HEK293T (cell line): ENCODE measurements around the gene ELP5.

ENCODE experiments used
- CTCF ChIA-PET: fragments of 350-600 bp; formaldehyde crosslinking; extraction: SDS; loops from one replicate; lab custom pipeline; 2021; ENCODE audit warnings: antibody characterized with exemption, inconsistent platforms; lab: Yijun Ruan, JAX
- POLR2A ChIA-PET: fragments of 350-600 bp; formaldehyde crosslinking; extraction: SDS; loops from one replicate; lab custom pipeline; 2020; ENCODE audit warnings: antibody characterized with exemption, inconsistent platforms; lab: Yijun Ruan, JAX
- DNase-seq: peaks from one replicate; pipeline ENCODE4 v3.0.0; 2012; ENCODE audit warnings: mixed read lengths; ENCODE audit errors: extremely low spot score
- ARNT ChIP-seq: fragments of 450-650 bp; IDR thresholded peaks from 2 replicates; pipeline ENCODE4 v1.6.1; 2017; ENCODE audit warnings: mild to moderate bottlenecking
- BHLHE40 ChIP-seq: fragments of 450-650 bp; IDR thresholded peaks from 2 replicates; pipeline ENCODE4 v1.6.1; 2016; ENCODE audit warnings: mild to moderate bottlenecking, moderate library complexity, borderline replicate concordance
- CTBP1 ChIP-seq: fragments of 450-650 bp; IDR thresholded peaks from 2 replicates; pipeline ENCODE4 v1.6.1; 2016; ENCODE audit warnings: borderline replicate concordance
- ELF4 ChIP-seq: fragments of 450-650 bp; IDR thresholded peaks from 2 replicates; pipeline ENCODE4 v1.6.1; 2017; ENCODE audit warnings: antibody characterized with exemption
- FOXA1 ChIP-seq: fragments of 450-650 bp; IDR thresholded peaks from 2 replicates; pipeline ENCODE4 v1.6.1; 2016; ENCODE audit warnings: mild to moderate bottlenecking
- FOXK2 ChIP-seq: fragments of 450-650 bp; IDR thresholded peaks from 2 replicates; pipeline ENCODE4 v1.6.1; 2016; ENCODE audit warnings: mild to moderate bottlenecking
- FOXM1 ChIP-seq: fragments of 450-650 bp; IDR thresholded peaks from 2 replicates; pipeline ENCODE4 v1.6.1; 2017; ENCODE audit warnings: mild to moderate bottlenecking, borderline replicate concordance
- HDGF ChIP-seq: fragments of 450-650 bp; IDR thresholded peaks from 2 replicates; pipeline ENCODE4 v1.6.1; 2017; ENCODE audit warnings: antibody characterized with exemption, borderline replicate concordance
- L3MBTL2 ChIP-seq: fragments of 450-650 bp; conservative IDR thresholded peaks from 2 replicates; pipeline ENCODE4 v1.6.1; 2016; ENCODE audit warnings: mild to moderate bottlenecking
- LEF1 ChIP-seq: fragments of 450-650 bp; IDR thresholded peaks from 2 replicates; pipeline ENCODE4 v1.6.1; 2017; ENCODE audit warnings: mild to moderate bottlenecking, borderline replicate concordance
- NFRKB ChIP-seq: fragments of 450-650 bp; IDR thresholded peaks from 2 replicates; pipeline ENCODE4 v1.6.1; 2016; ENCODE audit warnings: mild to moderate bottlenecking, moderate library complexity
- SP1 ChIP-seq: fragments of 450-650 bp; IDR thresholded peaks from 2 replicates; pipeline ENCODE4 v1.6.1; 2017
- SUZ12 ChIP-seq: fragments of 450-650 bp; IDR thresholded peaks from 2 replicates; pipeline ENCODE4 v1.6.1; 2016; ENCODE audit warnings: mild to moderate bottlenecking
- TARDBP ChIP-seq: fragments of 450-650 bp; IDR thresholded peaks from 2 replicates; pipeline ENCODE4 v1.6.1; 2016
- ZNF384 ChIP-seq: fragments of 450-650 bp; IDR thresholded peaks from 2 replicates; pipeline ENCODE4 v1.6.1; 2016
- TF ChIP-seq, protein P1 (sequence below): fragments of 450-650 bp; IDR thresholded peaks from 2 replicates; pipeline ENCODE4 v1.6.1; 2016

The ELP5 gene

DNA sequence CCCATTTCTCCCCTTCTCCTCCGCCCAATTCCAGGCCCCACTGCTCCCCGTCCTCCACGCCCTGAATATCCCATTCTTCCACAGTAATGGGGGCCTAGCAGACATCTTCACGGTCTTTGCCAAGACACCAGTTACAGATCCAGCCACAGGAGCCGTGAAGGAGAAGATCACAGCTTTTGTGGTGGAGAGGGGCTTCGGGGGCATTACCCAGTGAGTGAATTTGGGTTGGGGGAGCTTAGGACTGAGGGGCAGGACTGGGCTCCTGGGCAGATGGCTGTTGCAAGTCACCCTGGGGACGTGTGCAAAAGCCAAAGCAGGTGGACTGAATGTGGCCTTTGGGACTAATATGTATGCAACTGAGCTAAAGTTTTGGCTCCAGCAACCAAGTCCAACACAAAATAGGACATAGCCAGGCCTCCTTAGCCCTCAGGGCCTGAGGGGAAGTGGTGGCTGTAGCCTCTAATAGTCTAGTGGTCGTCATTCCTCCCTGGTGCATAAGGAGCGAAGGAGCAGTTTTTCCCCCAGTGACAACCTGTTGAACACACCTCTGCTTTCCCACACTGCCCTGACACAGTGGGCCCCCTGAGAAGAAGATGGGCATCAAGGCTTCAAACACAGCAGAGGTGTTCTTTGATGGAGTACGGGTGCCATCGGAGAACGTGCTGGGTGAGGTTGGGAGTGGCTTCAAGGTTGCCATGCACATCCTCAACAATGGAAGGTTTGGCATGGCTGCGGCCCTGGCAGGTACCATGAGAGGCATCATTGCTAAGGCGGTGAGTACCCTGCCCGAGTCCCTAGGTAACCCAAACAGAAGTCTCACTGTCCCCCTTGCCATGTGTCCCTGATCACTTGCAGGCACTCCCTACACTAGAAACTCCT is 29.7 kb upstream of the ELP5 start:
- no peak for DNase-seq
- POLR2A ChIA-PET, result interaction anchor here (0.8 to 9.3 kb wide), 4 partner anchors 11 to 176 kb away, joined by 3 to 166 read pairs (median 8); partner anchors contain the start of genes DVL2, GABARAP and PHF23
- CTCF ChIA-PET, result interaction anchor here (0.6 to 1.1 kb wide), 2 partner anchors 43 to 177 kb away, joined by 5 read pairs; no protein-coding TSS in a partner anchor
- TF ChIP-seq TARDBP, result no peak
- TF ChIP-seq NFRKB, result no peak
- TF ChIP-seq HDGF, result no peak
- TF ChIP-seq, protein P1, sequence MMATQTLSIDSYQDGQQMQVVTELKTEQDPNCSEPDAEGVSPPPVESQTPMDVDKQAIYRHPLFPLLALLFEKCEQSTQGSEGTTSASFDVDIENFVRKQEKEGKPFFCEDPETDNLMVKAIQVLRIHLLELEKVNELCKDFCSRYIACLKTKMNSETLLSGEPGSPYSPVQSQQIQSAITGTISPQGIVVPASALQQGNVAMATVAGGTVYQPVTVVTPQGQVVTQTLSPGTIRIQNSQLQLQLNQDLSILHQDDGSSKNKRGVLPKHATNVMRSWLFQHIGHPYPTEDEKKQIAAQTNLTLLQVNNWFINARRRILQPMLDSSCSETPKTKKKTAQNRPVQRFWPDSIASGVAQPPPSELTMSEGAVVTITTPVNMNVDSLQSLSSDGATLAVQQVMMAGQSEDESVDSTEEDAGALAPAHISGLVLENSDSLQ, result no peak
- TF ChIP-seq ELF4, result no peak
- TF ChIP-seq FOXM1, result no peak
- TF ChIP-seq FOXK2, result no peak
- TF ChIP-seq CTBP1, result no peak
- TF ChIP-seq BHLHE40, result no peak
- no peak for TF ChIP-seq SUZ12
- no peak for TF ChIP-seq L3MBTL2
- no peak for TF ChIP-seq ZNF384
- TF ChIP-seq FOXA1, result no peak
- no peak for TF ChIP-seq SP1
- TF ChIP-seq LEF1, result no peak
- TF ChIP-seq ARNT, result no peak

DNA sequence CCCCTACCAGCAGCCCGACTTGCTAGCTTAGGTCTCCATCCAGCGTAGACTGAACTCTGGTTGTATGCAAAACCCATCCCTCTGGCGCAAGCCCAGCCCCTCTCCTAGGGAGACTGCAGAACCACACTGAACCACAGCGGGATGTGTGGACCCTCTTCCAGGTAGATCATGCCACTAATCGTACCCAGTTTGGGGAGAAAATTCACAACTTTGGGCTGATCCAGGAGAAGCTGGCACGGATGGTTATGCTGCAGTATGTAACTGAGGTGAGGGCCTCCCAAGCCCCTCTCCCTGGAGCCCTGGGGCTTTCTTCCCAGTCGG is 29.1 kb upstream of the ELP5 start:
- ChIA-PET POLR2A (interaction anchor here (9.3 kb wide), 1 partner anchor 16 kb away, joined by 166 read pairs; the partner anchor contains the start of genes DVL2, GABARAP and PHF23), CTCF (interaction anchor here (1.1 kb wide), 1 partner anchor 177 kb away, joined by 5 read pairs; no protein-coding TSS in a partner anchor)
- TF ChIP-seq LEF1, result no peak
- no peak for TF ChIP-seq BHLHE40
- no peak for TF ChIP-seq L3MBTL2
- no peak for TF ChIP-seq SP1
- TF ChIP-seq FOXM1, result no peak
- no peak for TF ChIP-seq HDGF
- TF ChIP-seq TARDBP, result no peak
- DNase-seq, result no peak

DNA sequence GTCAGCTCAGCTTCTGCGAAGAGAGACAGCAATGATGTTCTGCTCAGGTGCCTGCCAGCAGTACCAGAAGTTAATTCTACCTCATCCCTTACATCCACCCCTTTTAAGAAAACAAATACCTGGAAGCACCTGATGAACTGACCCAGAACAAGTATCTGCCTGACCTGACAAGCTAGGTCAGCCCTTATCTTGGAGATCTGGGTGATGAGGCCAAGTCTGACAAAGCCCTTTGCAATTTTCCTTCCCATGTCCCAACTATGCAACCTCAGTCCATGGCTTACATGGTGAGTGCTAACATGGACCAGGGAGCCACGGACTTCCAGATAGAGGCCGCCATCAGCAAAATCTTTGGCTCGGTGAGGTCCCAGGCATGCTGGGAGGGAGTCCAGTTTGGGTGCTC is 28.6 kb upstream of the ELP5 start:
- TF ChIP-seq SUZ12, result no peak
- TF ChIP-seq LEF1, result no peak
- no peak for TF ChIP-seq HDGF
- no peak for TF ChIP-seq FOXK2
- no peak for TF ChIP-seq FOXA1
- no peak for TF ChIP-seq TARDBP
- no peak for TF ChIP-seq BHLHE40
- no peak for TF ChIP-seq ZNF384
- no peak for TF ChIP-seq ELF4
- no peak for TF ChIP-seq ARNT
- TF ChIP-seq CTBP1, result no peak
- no peak for TF ChIP-seq L3MBTL2
- TF ChIP-seq, protein P1, result no peak
- no peak for TF ChIP-seq FOXM1
- TF ChIP-seq NFRKB, result no peak
- POLR2A ChIA-PET, result interaction anchor here (9.3 kb wide), 1 partner anchor 15 kb away, joined by 166 read pairs; the partner anchor contains the start of genes DVL2, GABARAP and PHF23
- CTCF ChIA-PET, result no interaction called here

DNA sequence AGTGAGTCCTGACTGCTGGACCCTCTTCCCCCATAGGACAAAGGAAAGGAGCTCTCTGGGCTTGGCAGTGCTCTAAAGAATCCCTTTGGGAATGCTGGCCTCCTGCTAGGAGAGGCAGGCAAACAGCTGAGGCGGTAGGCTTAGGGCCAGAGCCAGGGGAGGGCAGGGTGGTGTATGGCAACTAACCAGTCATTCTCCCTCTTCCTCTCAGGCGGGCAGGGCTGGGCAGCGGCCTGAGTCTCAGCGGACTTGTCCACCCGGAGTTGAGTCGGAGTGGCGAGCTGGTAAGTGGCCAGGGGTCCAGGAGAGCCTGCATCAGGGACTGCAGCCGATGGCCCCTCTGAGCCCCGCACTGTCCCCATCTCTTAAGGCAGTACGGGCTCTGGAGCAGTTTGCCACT is 27.9 kb upstream of the ELP5 start:
- ChIA-PET CTCF (interaction anchor here (0.9 kb wide), 1 partner anchor 8 kb away, joined by 3 read pairs; no protein-coding TSS in a partner anchor), POLR2A (interaction anchor here (9.3 kb wide), 1 partner anchor 15 kb away, joined by 166 read pairs; the partner anchor contains the start of genes DVL2, GABARAP and PHF23)
- DNase-seq, result no peak
- no peak for TF ChIP-seq HDGF
- TF ChIP-seq SUZ12, result no peak
- TF ChIP-seq CTBP1, result no peak
- TF ChIP-seq FOXM1, result no peak
- TF ChIP-seq, protein P1, result no peak
- TF ChIP-seq TARDBP, result no peak
- no peak for TF ChIP-seq L3MBTL2
- TF ChIP-seq FOXA1, result no peak

More for the DNA sequence above, 28.6 kb upstream of the ELP5 start:
- no peak for DNase-seq

DNA sequence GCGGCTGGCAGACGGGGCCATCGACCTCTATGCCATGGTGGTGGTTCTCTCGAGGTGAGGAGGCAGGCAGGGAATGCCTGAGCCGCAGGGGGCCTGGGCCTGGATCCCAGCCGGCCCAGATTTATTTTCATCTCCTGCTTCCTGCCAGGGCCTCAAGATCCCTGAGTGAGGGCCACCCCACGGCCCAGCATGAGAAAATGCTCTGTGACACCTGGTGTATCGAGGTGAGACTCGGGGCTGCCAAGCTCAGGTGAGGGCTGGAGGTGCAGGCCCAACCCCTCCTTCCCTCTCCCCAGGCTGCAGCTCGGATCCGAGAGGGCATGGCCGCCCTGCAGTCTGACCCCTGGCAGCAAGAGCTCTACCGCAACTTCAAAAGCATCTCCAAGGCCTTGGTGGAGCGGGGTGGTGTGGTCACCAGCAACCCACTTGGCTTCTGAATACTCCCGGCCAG is 27.3 kb upstream of the ELP5 start:
- DNase-seq, result no peak
- no peak for TF ChIP-seq HDGF
- no peak for TF ChIP-seq FOXK2
- TF ChIP-seq SP1, result no peak
- TF ChIP-seq FOXM1, result no peak
- no peak for TF ChIP-seq LEF1
- TF ChIP-seq ZNF384, result no peak
- TF ChIP-seq, protein P1, result no peak
- no peak for TF ChIP-seq CTBP1
- no peak for TF ChIP-seq L3MBTL2
- TF ChIP-seq NFRKB, result no peak
- no peak for TF ChIP-seq TARDBP
- no peak for TF ChIP-seq SUZ12
- no peak for TF ChIP-seq FOXA1
- no peak for TF ChIP-seq ARNT
- ChIA-PET POLR2A (interaction anchor here (9.3 kb wide), 1 partner anchor 14 kb away, joined by 166 read pairs; the partner anchor contains the start of genes DVL2, GABARAP and PHF23), CTCF (interaction anchor here (0.9 kb wide), 1 partner anchor 9 kb away, joined by 3 read pairs; no protein-coding TSS in a partner anchor)
